Activated CD8-positive, alpha-beta memory T cell treated with anti-CD3 and anti-CD28 coated beads, Interleukin-2, amount 50 U/mL, for 1 hour (primary cell): ENCODE results near the gene PRMT6.
A peak's percentile ranks its signal among the peaks of the same experiment; 100 is the strongest.
"Not testable (repeated sequence)": the region's sequence is repeated elsewhere in the genome, so short reads cannot be mapped to it uniquely, and the experiment has no call there.

Experiments used
- DNase-seq: peaks from one replicate; pipeline ENCODE4 v3.0.0-alpha.2; 2020; ENCODE audit errors: extremely low read depth

PRMT6 gene

GRCh38 chr1:107056426-107057196 is at the start of gene PRMT6:
Gene PRMT6, plus strand, starts transcription at chr1:107056674. Its CDS starts 42 bp downstream, at chr1:107056716.
- DNase-seq: peak; percentile 32

DNA sequence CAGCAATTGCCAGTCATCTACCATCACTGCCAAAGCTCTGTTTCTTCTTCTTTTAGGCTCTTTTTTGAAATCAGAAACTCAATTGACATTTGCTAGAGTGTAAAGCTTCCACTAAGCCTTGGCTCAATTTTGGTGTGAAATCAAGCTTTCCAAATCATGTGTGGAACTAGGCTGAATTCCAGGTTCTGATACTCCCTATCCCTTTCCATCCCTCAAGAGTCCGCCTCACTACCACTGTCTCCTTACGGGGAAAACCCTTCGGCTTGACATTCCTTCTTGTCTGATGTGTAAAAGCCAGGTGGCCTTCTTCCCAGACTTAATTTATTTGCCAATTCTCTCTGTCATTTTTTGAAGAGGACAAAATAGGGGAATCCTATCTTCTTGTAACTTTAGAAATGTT is 47.2 kb upstream of the PRMT6 start:
- no peak for DNase-seq

- DNase-seq: no peak
Observed at GRCh38 chr1:107010582-107010981, 45.9 kb upstream of the PRMT6 start.

DNA sequence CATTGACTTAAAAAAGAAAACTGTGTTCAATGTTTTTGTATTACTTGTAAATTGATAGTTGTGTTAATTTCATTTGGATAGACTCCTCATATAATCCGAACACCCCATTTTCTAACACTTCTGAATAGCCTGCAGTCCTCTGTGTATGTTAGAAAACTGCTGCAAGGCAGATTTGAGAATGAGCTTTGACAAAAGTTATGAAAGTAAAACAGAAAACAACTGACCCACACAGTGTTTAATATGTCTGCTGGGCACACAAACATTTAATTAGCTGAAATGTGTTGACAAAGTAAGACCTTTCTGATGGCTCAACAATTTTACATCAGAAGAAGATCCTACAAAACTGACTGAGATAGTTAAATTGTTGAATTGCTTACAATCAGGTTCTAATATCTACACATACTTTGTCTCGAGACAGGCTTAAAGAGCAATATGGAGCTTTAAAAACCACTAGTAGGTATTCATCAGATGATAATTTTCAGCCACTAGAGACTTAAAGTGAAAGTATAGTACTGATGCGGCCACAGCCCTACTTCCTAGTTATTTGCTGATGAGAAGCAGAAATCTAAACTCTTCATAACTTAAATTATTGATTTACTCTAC is 40.0 kb upstream of the PRMT6 start:
- DNase-seq: no peak

- DNase-seq: no peak
Observed at GRCh38 chr1:107018445-107018844, 38.0 kb upstream of the PRMT6 start.

DNA sequence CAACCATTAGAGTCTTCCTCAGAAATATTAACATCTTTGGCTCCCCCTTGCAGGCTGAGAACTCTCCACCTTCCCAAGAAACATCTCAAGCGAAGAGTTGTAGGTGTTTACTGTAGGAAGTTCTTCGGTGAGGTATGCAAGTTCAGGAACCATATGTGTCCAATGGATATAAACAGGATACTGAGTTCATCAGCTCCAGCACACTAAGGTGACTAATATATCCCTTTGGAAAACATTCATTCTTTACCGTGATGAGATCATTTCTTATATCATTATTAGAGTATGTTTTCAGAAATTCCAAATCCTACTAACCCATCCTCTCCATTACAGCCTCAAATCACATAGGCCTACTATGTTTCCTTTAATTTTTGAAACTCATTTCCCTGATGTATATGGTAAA is 37.3 kb upstream of the PRMT6 start:
- no peak for DNase-seq

GRCh38 chr1:107038874-107039273 is 17.6 kb upstream of the PRMT6 start:
- not testable (repeated sequence) for DNase-seq

- DNase-seq: not testable (repeated sequence)
Observed at GRCh38 chr1:107044310-107045220, 11.9 kb upstream of the PRMT6 start.

GRCh38 chr1:107047602-107048001 is 8.9 kb upstream of the PRMT6 start:
- DNase-seq: no peak

DNA sequence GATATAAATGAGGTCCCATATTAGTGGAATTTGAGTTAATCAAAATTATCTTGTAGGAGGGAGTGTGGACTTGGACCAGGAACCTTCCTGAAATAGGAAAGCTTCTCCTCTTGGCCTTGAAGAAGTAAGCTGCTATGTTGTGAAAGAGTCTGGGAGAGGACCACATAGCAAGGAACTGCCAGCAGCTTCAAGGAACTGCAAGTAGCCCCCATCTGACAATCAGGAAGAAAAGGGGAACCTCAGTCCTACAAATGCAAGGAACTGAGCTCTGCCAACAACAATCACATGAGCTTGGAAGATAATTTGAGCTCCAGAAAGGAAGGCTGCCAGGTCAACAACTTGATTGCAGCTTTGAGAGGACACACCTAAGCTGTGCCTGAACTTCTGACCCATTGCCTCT is 8.2 kb upstream of the PRMT6 start:
- DNase-seq: no peak

GRCh38 chr1:107051266-107051665 is 5.2 kb upstream of the PRMT6 start:
- no peak for DNase-seq

DNA sequence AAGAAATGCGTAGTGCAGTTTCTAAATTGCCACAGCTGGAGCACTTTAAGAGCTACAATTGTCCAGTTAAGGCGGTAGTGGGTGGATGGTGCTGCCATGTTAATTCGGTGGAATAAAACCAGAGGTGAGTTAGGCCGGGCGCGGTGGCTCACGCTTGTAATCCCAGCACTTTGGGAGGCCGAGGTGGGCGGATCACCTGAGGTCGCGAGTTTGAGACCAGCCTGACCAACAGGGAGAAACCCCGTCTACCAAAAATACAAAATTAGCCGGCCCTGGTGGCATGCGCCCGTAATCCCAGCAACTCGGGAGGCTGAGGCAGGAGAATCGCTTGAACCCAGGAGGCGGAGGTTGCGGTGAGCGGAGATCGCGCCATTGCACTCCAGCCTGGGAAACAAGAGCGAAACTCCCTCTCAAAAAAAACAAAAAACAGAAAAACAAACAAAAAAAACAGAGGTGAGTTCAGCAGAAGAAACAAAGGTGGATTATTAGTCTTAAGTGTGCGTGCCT is 502 bp upstream of the PRMT6 start:
- not testable (repeated sequence) for DNase-seq

- no peak for DNase-seq
Observed at GRCh38 chr1:107057197-107058133, 991 bp downstream of the PRMT6 start.

DNA sequence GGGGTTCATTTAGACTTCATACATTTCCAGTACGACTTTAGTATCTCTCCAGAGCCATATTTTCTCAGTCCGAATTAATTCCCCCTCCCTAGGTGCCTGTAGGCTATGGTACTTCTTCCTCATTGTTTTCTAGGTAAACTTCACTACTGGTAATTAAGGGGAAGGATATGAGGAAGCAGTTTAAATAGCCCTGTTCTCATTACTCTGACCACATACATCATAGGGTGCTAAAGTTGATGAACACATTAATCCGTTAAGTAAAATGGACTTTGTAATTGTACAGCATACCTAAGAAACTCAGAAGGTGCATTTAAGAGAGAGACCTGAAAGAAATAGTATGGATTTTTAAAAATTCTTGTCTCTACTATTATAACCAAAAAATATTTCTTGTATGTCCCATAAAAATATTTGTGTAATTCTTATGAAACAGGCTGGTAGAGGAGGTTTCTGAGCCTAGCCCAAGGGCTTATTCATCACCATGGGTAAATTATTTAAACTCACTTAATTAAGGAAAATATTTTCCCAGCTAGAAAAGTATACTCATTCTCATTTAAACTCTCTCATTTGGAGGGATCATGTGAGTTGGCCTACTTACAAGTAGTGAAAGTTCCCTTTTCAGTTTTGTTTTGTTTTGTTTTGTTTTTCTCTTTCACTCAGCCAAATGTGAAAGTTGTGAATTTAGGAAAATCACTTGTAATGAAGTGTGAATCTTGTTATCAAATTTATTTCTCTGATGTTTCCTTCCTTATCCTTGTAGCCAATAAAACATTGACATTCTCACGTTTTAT is 2.0 kb downstream of the PRMT6 start:
- DNase-seq: no peak

GRCh38 chr1:107061886-107062285 is 5.4 kb downstream of the PRMT6 start:
- no peak for DNase-seq

DNA sequence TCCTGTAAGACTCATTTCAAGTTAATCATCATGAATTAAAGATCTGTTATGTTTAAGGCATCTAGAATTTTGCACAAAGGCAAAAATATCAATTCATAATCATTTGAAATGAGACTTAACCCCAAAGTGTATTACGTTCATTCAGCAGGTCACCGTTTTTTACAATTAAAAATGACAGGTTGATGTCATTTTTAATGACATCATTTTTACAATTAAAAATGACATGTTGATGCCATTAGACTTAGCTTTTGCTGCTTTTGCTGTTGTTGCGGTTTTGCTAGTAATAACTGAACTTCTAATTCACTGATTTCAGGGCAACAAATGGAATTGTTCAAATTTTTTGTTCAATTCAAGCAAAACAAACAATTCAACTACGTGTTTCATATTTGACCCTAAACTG is 17.0 kb downstream of the PRMT6 start:
- no peak for DNase-seq

GRCh38 chr1:107076841-107077240 is 20.4 kb downstream of the PRMT6 start:
- DNase-seq: no peak

GRCh38 chr1:107079249-107079648 is 22.8 kb downstream of the PRMT6 start:
- no peak for DNase-seq

DNA sequence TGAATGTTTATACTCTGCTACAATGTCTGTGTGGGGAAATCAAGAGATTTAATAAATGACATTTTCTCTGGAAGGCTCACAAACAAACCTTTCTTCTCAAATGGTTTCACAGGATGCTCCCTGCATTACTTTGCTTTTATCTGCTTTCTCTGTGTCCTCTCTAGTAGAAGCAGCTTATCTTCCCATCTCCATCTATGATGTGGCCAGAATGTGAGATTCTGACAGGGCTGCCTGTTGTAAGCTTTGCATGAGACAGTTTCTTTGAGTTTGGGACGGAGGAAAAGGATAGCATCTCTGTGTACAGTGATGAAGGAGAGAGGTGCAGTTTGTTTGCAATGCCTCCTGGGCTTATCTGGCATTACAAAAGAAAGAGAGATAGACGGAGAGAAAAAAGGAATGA is 24.6 kb downstream of the PRMT6 start:
- DNase-seq: no peak

DNA sequence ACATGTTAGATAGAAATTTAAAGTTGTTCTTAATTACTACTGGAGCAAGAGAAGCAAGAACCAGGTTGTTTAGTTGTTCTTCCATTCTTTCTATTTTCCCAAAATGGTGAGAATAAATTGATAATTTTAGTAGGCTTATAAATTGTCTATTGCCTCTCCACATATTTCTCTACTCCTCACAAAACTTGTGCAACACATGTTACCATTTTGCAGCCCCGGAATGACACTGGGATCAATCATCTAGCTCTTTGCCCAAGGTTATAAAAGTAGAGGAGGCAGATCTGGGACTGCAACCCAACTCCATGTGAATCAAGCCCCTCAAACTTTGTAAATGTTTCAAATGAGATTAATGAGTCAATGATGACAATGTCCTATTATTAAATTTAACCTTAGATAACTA is 34.9 kb downstream of the PRMT6 start:
- DNase-seq: no peak
